Activated T-helper 1 cell treated with anti-CD3 and anti-CD28 coated beads, Interleukin-12 subunit alpha, Interleukin-12 subunit beta, Interleukin-2, Interleukin-4 antibody, amounts not matched to agents 30 ng/mL and 10 ng/mL and 1 ng/mL, durations not matched to agents 14 hours and 24 hours and 36 hours (primary cell): ENCODE results near the gene ORC1. TPM values are rescaled to one million over a fixed set of nuclear protein-coding genes. Genes with fewer than 3 reads are reported as not detected.

Experiments used
- DNase-seq: peaks from one replicate; pipeline ENCODE4 v3.0.0; 2021; ENCODE audit warnings: low spot score
- H3K27ac Mint-ChIP-seq: one replicate; pipeline ENCODE4 v1.8.0; 2021; ENCODE audit warnings: mild to moderate bottlenecking, mixed read lengths
- H3K27me3 Mint-ChIP-seq: one replicate; pipeline ENCODE4 v1.8.0; 2022; ENCODE audit warnings: mild to moderate bottlenecking, moderate library complexity, mixed read lengths; ENCODE audit not compliant: insufficient read depth
- H3K36me3 Mint-ChIP-seq: one replicate; pipeline ENCODE4 v1.8.0; 2021; ENCODE audit warnings: low read depth, mixed read lengths
- H3K4me1 Mint-ChIP-seq: one replicate; pipeline ENCODE4 v1.8.0; 2021; ENCODE audit warnings: low read depth, mixed read lengths
- H3K4me3 Mint-ChIP-seq: one replicate; pipeline ENCODE4 v1.8.0; 2021; ENCODE audit warnings: mild to moderate bottlenecking, moderate library complexity, mixed read lengths
- H3K9me3 Mint-ChIP-seq: one replicate; pipeline ENCODE4 v1.8.0; 2021; ENCODE audit warnings: mixed read lengths
- intact Hi-C: fragments of 100-400 bp; cut with micrococcal nuclease; formaldehyde crosslinking; loops from one replicate; pipeline ENCODE4 v1.15.1; 2024
- total RNA-seq: library from RNA; stranded (reverse); gene quantifications from 2 replicates; pipeline ENCODE4 v1.2.3, GENCODE V29; 2022

ORC1 gene
- total RNA-seq: 39.6 and 40.3 TPM in 2 replicates

DNA sequence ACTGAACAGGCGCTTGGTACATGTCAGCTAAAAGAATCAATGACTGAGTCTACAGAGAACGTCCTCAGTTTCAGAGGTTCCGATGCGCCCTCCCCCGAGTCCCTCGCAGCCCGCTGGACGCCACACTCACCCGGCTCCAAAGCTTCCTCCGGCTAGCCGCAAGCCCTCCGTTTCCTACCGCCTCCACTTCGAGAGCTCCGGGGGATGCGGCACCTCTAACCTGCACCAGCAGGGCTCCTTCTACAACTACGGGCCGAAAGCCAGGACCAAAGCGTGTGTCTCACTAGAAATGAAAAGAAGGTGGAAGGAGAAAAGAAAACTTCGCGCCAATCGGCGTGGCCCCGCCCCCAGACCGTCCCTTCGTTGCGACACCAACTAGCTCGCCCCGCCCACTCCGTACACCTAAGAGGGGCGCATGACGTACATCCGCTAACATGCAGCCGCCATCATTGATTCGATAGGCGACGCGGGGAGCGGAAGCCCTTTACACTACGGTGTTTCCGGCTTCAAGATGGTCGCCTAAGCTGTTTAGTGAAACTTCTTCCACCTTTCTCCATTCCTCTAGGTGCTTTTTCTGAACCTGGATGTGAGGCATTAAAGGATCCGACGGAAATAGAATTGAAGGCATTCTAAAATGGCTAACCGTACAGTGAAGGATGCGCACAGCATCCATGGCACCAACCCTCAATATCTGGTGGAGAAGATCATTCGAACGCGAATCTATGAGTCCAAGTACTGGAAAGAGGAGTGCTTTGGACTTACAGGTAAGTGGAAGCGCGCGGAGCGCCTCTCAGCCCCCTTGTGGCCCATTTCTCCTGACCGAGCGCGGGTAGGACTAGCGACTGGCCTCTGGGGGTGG lies at the start of gene ORC1, which contains the start of gene PRPF38A:
ORC1 (minus strand) TSS at position 308 of the 859 bp plus-strand sequence. CDS start 2,200 bp downstream, outside the sequence.
PRPF38A (plus strand) TSS at position 487 of the 859 bp plus-strand sequence; CDS start at position 635, 148 bp downstream.
- intact Hi-C loops: loop anchor here (1.0 to 10.0 kb wide), 13 partner anchors 20 to 816 kb away; partner anchors contain the start of genes BTF3L4, CC2D1B, COA7 and CPT2
- Mint-ChIP-seq H3K4me1 (peaks cover 45% of the 10 kb centered on the region), H3K9me3 (no peaks in the 10 kb centered on the region), H3K27ac (peak within 1 kb of the TSS; percentile 100), H3K27me3 (no peaks in the 10 kb centered on the region), H3K4me3 (peak within 1 kb of the TSS; percentile 100), H3K36me3 (peaks cover 41% of the 10 kb centered on the region)
- DNase-seq: peak; percentile 94

GRCh38 chr1:52444463-52444862 lies 40.2 kb upstream of the ORC1 start:
- Mint-ChIP-seq H3K4me3 (no peak overlapping the region), H3K9me3 (no peaks in the 10 kb centered on the region), H3K27ac (no peak overlapping the region), H3K27me3 (no peaks in the 10 kb centered on the region), H3K4me1 (no peaks in the 10 kb centered on the region), H3K36me3 (peaks cover 22% of the 10 kb centered on the region)
- intact Hi-C loops: no loop called here
- DNase-seq: no peak

DNA sequence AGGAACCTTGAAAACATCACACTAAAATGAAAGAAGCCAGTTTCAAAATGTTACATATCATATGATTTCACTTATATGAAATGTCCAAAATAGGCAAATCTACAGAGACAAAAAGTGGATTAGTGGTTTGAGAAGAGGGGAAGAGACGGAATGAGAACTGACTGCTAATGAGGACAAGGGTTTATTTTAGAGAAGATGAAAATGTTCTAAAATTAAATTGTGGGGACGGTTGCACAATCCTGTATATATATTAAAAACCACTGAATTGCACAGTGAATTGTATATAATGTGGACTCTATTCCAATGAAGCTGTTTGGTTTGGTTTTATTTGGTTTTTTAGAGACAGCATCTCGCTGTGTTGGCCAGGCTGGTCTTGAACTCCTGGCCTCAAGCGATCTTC lies 35.8 kb upstream of the ORC1 start:
- Mint-ChIP-seq H3K27ac (no peak overlapping the region), H3K4me3 (no peak overlapping the region), H3K4me1 (no peaks in the 10 kb centered on the region), H3K36me3 (peaks cover 23% of the 10 kb centered on the region), H3K9me3 (no peaks in the 10 kb centered on the region), H3K27me3 (no peaks in the 10 kb centered on the region)
- intact Hi-C loops: no loop called here
- no peak for DNase-seq

GRCh38 chr1:52436817-52437216 lies 32.6 kb upstream of the ORC1 start:
- no peak for DNase-seq
- Mint-ChIP-seq H3K27me3 (no peaks in the 10 kb centered on the region), H3K36me3 (peaks cover 35% of the 10 kb centered on the region), H3K4me3 (no peak overlapping the region), H3K4me1 (no peaks in the 10 kb centered on the region), H3K27ac (no peak overlapping the region), H3K9me3 (no peaks in the 10 kb centered on the region)
- intact Hi-C loops: no loop called here

- DNase-seq: no peak
- Mint-ChIP-seq H3K9me3 (no peaks in the 10 kb centered on the region), H3K27me3 (no peaks in the 10 kb centered on the region), H3K36me3 (peaks cover 38% of the 10 kb centered on the region), H3K4me3 (no peak overlapping the region), H3K4me1 (no peaks in the 10 kb centered on the region), H3K27ac (no peak overlapping the region)
- intact Hi-C loops: no loop called here
Observed at GRCh38 chr1:52435650-52436049, 31.4 kb upstream of the ORC1 start.

DNA sequence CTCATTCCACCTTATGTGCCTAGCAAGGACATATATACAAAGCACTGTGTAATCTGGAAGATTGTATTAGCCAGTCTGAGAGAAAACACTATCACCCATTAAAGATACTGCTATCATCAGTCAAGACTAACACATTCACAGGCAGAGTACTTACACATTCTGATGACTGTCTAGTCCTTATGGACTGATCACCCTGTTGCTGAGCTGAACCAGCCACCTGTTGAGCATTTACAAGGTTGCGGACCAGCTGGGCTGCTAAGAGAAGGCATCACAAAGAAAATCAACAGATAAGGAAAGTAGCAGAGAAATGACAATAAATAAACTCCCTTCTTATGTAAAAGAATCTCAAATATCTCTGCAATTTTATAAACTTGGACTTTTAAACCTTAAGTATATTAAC lies 31.0 kb upstream of the ORC1 start:
- Mint-ChIP-seq H3K9me3 (no peaks in the 10 kb centered on the region), H3K4me1 (no peaks in the 10 kb centered on the region), H3K36me3 (peaks cover 38% of the 10 kb centered on the region), H3K27ac (no peak overlapping the region), H3K27me3 (no peaks in the 10 kb centered on the region), H3K4me3 (no peak overlapping the region)
- no peak for DNase-seq
- intact Hi-C loops: no loop called here

GRCh38 chr1:52432807-52433206 lies 28.6 kb upstream of the ORC1 start:
- Mint-ChIP-seq H3K27me3 (no peaks in the 10 kb centered on the region), H3K4me1 (no peaks in the 10 kb centered on the region), H3K36me3 (peaks cover 32% of the 10 kb centered on the region), H3K9me3 (no peaks in the 10 kb centered on the region), H3K27ac (no peak overlapping the region), H3K4me3 (no peak overlapping the region)
- intact Hi-C loops: no loop called here
- no peak for DNase-seq

DNA sequence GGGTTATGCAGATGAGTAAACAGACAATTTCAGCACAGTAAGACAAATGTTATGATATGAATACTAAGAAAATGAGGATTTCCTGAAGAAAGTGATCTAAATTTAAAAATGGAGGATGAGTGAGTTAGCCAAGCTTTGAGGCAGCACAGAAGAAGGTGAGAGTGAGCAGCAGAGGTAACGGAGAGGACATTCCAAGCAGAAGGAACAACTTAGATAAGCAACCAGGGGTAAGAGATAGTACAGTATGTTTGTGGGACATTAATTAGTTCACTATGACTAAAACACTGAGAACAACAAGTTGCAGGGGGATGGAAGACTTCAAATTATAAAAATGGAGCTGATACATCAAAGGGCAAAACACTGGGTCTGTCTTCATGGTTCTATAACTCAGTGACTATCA lies 22.9 kb upstream of the ORC1 start:
- Mint-ChIP-seq H3K4me1 (peaks cover 40% of the 10 kb centered on the region), H3K36me3 (peaks cover 35% of the 10 kb centered on the region), H3K4me3 (no peak overlapping the region), H3K27me3 (no peaks in the 10 kb centered on the region), H3K27ac (peak overlapping the region; percentile 18), H3K9me3 (no peaks in the 10 kb centered on the region)
- no peak for DNase-seq
- intact Hi-C loops: no loop called here

- H3K9me3 Mint-ChIP-seq: no peaks in the 10 kb centered on the region
- no peak overlapping the region for H3K27ac Mint-ChIP-seq
- intact Hi-C loops: no loop called here
- H3K4me1 Mint-ChIP-seq: peaks cover 40% of the 10 kb centered on the region
- H3K27me3 Mint-ChIP-seq: no peaks in the 10 kb centered on the region
- no peak for DNase-seq
- H3K36me3 Mint-ChIP-seq: peaks cover 35% of the 10 kb centered on the region
- no peak overlapping the region for H3K4me3 Mint-ChIP-seq
Observed at GRCh38 chr1:52426371-52426770, 22.1 kb upstream of the ORC1 start.

DNA sequence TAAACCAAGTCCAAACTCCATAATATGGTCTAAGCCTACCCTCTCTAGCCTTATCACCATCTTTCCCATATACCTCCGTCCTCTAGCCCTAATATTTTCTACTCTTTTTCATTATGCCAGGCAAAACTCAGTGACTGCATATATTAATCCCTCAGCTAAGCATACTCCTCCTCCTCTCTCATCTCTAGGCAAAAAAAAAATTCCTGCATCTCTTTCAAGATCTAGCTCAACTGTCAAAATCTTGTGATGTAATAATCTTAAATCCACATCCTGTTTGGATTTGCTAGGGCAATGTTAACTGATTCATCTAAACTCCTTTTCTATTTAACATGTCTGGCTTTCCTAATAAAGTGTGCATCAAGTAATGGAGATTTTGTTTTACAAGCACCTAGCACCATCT lies 20.6 kb upstream of the ORC1 start:
- Mint-ChIP-seq H3K27ac (peak overlapping the region; percentile 82), H3K9me3 (no peaks in the 10 kb centered on the region), H3K36me3 (peaks cover 31% of the 10 kb centered on the region), H3K4me3 (peak overlapping the region; percentile 19), H3K27me3 (no peaks in the 10 kb centered on the region), H3K4me1 (peaks cover 44% of the 10 kb centered on the region)
- intact Hi-C loops: loop anchor here (1.0 to 5.0 kb wide), 4 partner anchors 21 to 261 kb away; partner anchors contain the start of genes CC2D1B, ORC1, PRPF38A and TUT4
- no peak for DNase-seq

DNA sequence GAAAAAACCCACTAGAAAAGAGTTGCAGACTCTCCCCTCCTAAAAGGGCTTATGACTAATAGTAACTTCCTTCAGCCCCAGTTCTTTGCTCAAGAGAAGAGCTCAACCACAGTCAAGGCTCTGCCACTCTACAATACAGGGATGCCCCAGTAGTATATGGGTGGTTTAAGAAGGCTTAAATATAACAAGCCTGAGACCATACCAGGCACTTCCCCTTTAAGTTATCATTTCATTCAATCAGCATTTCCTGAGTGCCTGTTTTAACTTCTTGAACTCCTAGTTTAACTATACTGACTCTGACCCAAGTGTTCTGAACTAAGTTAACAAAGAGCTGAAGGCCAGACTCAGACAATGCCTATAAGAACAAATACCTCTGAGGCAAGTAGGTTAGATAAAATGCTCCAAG lies 20.0 kb upstream of the ORC1 start:
- Mint-ChIP-seq H3K27ac (peak overlapping the region; percentile 82), H3K9me3 (no peaks in the 10 kb centered on the region), H3K36me3 (peaks cover 35% of the 10 kb centered on the region), H3K27me3 (no peaks in the 10 kb centered on the region), H3K4me3 (peak overlapping the region; percentile 19), H3K4me1 (peaks cover 49% of the 10 kb centered on the region)
- DNase-seq: peak; percentile 21
- intact Hi-C loops: loop anchor here (1.0 to 5.0 kb wide), 4 partner anchors 20 to 262 kb away; partner anchors contain the start of genes CC2D1B, ORC1, PRPF38A and TUT4

DNA sequence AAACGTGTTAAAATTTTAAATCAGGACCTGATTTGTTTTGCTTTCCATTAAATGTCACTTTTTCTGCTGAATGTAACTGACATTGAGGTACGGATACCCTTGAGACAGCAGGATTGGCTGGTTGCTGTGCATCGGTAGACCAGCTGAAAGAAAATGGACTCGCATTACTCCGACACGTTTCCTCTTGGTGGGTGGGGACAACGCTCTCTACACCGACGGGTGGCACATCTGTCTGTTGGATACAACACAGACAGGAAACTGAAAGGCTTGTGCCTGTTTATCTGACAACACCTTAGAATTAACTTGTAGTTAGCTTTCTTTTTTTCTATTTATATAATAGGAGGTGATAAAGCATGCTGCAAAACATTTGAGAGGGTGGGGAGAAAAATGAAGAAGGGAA lies 19.5 kb upstream of the ORC1 start:
- peak; percentile 70 for DNase-seq
- intact Hi-C loops: loop anchor here (1.0 to 5.0 kb wide), 4 partner anchors 19 to 263 kb away; partner anchors contain the start of genes CC2D1B, ORC1, PRPF38A and TUT4
- H3K27me3 Mint-ChIP-seq: no peaks in the 10 kb centered on the region
- H3K36me3 Mint-ChIP-seq: peaks cover 35% of the 10 kb centered on the region
- no peaks in the 10 kb centered on the region for H3K9me3 Mint-ChIP-seq
- H3K4me3 Mint-ChIP-seq: peak overlapping the region; percentile 19
- H3K27ac Mint-ChIP-seq: peak overlapping the region; percentile 82
- peaks cover 50% of the 10 kb centered on the region for H3K4me1 Mint-ChIP-seq

GRCh38 chr1:52423055-52423454 lies 18.8 kb upstream of the ORC1 start:
- Mint-ChIP-seq H3K36me3 (peaks cover 41% of the 10 kb centered on the region), H3K27ac (no peak overlapping the region)

More at GRCh38 chr1:52423055-52423454, 18.8 kb upstream of the ORC1 start:
- Mint-ChIP-seq H3K4me3 (no peak overlapping the region), H3K27me3 (no peaks in the 10 kb centered on the region), H3K4me1 (peaks cover 50% of the 10 kb centered on the region), H3K9me3 (no peaks in the 10 kb centered on the region)
- no peak for DNase-seq
- intact Hi-C loops: loop anchor here (5.0 kb wide), 2 partner anchors 56 to 129 kb away; partner anchors contain the start of genes CC2D1B and TUT4
